GM12878 (cell line): ENCODE data around the gene USP9X. TPM values are rescaled to one million over a fixed set of nuclear protein-coding genes. Genes with fewer than 3 reads are reported as not detected.
A peak's percentile ranks its signal among the peaks of the same experiment; 100 is the strongest.

Experiments
- ATF3 ChIP-seq: IDR thresholded peaks from 2 replicates; pipeline ENCODE4 v1.6.1; 2011; ENCODE audit warnings: low read depth, mild to moderate bottlenecking, low read length, moderate library complexity, borderline replicate concordance; ENCODE audit errors: extremely low read depth
- BACH1 ChIP-seq: fragments of 450-650 bp; IDR thresholded peaks from 2 replicates; pipeline ENCODE4 v1.6.1; 2017; ENCODE audit warnings: mild to moderate bottlenecking, borderline replicate concordance
- CBX5 ChIP-seq: sonication (generic); IDR thresholded peaks from 2 replicates; pipeline ENCODE4 v1.6.1; 2016; ENCODE audit warnings: low read depth, moderate library complexity, mild to moderate bottlenecking, inconsistent platforms
- CEBPZ ChIP-seq: fragments of 150-350 bp; IDR thresholded peaks from 2 replicates; pipeline ENCODE4 v1.6.1; 2016; ENCODE audit warnings: low read depth, low read length
- CTCF ChIP-seq, 3 experiments: IDR thresholded peaks in 2 of 3; conservative IDR thresholded peaks in 1 of 3; 2 replicates each; pipeline ENCODE4 v1.5.1; 2011; ENCODE audit warnings: low read depth in 3 of 3, low read length in 3 of 3, mild to moderate bottlenecking in 3 of 3, control low read depth in 2 of 3, moderate library complexity in 2 of 3, inconsistent platforms in 1 of 3, mixed read lengths in 1 of 3; ENCODE audit not compliant: control insufficient read depth in 2 of 3, insufficient read depth in 1 of 3; ENCODE audit errors: extremely low read depth in 1 of 3
- E2F4 ChIP-seq: IDR thresholded peaks from 2 replicates; pipeline ENCODE4 v1.6.1; 2012; ENCODE audit warnings: low read depth, low read length, improper control_type of control experiment
- E2F8 ChIP-seq: fragments of 450-650 bp; IDR thresholded peaks from 2 replicates; pipeline ENCODE4 v1.6.1; 2018; ENCODE audit warnings: mild to moderate bottlenecking, low read depth, moderate library complexity; ENCODE audit not compliant: partially characterized antibody
- EED ChIP-seq: sonication (generic); IDR thresholded peaks from 2 replicates; pipeline ENCODE4 v1.6.1; 2016; ENCODE audit warnings: antibody characterized with exemption, low read depth
- IKZF1 ChIP-seq: fragments of 450-650 bp; conservative IDR thresholded peaks from 2 replicates; pipeline ENCODE4 v1.6.1; 2017; ENCODE audit warnings: antibody characterized with exemption, mild to moderate bottlenecking
- IRF5 ChIP-seq: fragments of 450-650 bp; IDR thresholded peaks from 2 replicates; pipeline ENCODE4 v1.6.1; 2017; ENCODE audit warnings: borderline replicate concordance
- MTA3 ChIP-seq: IDR thresholded peaks from 2 replicates; pipeline ENCODE4 v1.6.1; 2012; ENCODE audit warnings: low read length, inconsistent platforms, borderline replicate concordance
- NFYB ChIP-seq: IDR thresholded peaks from 2 replicates; pipeline ENCODE4 v1.6.1; 2011; ENCODE audit warnings: low read depth, mild to moderate bottlenecking, low read length, improper control_type of control experiment, moderate library complexity; ENCODE audit not compliant: insufficient read depth
- RAD21 ChIP-seq: IDR thresholded peaks from 2 replicates; pipeline ENCODE4 v1.6.1; 2011; ENCODE audit warnings: mild to moderate bottlenecking, low read depth, low read length, moderate library complexity; ENCODE audit not compliant: insufficient read depth
- RBBP5 ChIP-seq: fragments of 200-600 bp; sonication (generic); conservative IDR thresholded peaks from 2 replicates; pipeline ENCODE4 v1.6.1; 2016
- SMC3 ChIP-seq: IDR thresholded peaks from 2 replicates; pipeline ENCODE4 v1.6.1; 2011; ENCODE audit warnings: low read length, improper control_type of control experiment, borderline replicate concordance
- STAT1 ChIP-seq: fragments of 450-650 bp; conservative IDR thresholded peaks from 2 replicates; pipeline ENCODE4 v1.6.1; 2014; ENCODE audit warnings: antibody characterized with exemption, mild to moderate bottlenecking
- ZNF274 ChIP-seq: IDR thresholded peaks from one replicate; pipeline ENCODE4 v1.8.0; 2011; ENCODE audit not compliant: insufficient read length, insufficient read depth
- polyA plus RNA-seq, 11 experiments: library from polyadenylated mRNA; depleted of rRNA in 4 of 11; unstranded in 6 of 11; stranded (reverse) in 5 of 11; fragments of >200 nt; fragmentation: Nextera tagmentation in 4 of 11; fragmentation: Illumina TruSeq in 1 of 11; extraction: Ambion mirVana in 4 of 11; extraction: Trizol in 1 of 11; gene quantifications; 1 replicate in 1 of 11; 2 replicates in 10 of 11; pipeline versions ENCODE4 v1.2.1 to v1.2.3, GENCODE V29; 2011 to 2016; ENCODE audit warnings: inconsistent platforms in 2 of 11, missing spikeins in 2 of 11, low read depth in 1 of 11
- total RNA-seq, 4 experiments: library from RNA; depleted of rRNA in 3 of 4; stranded (reverse); fragments of >200 nt in 3 of 4; fragmentation: Illumina TruSeq in 1 of 4; extraction: Trizol in 1 of 4; gene quantifications; 2 replicates each; pipeline versions ENCODE4 v1.2.1 to v1.2.3, GENCODE V29; 2013 to 2021

The USP9X gene
- total and polyA plus RNA-seq, 10 of the 15 experiments (the other 5 are each of a cell fraction or from before 2014, with no cell fraction given): 9.3 to 61.6 (median 31.7) TPM

- no peak for TF ChIP-seq CEBPZ
- no peak for TF ChIP-seq RAD21
- TF ChIP-seq BACH1: peak; percentile 94
- TF ChIP-seq E2F4: no peak
- TF ChIP-seq EED: peak; percentile 50
- peak; percentile 4; the same call in 1 of the 2 replicates for TF ChIP-seq IRF5
- 0 out of 2 replicates have a peak, but pooled peaks have one; percentile 30 for TF ChIP-seq NFYB
- no peak for TF ChIP-seq ZNF274
- no peak for TF ChIP-seq RBBP5
- no peak; the same call in 1 of the 2 replicates for TF ChIP-seq SMC3
- peak; percentile 62; the same call in 1 of the 2 replicates for TF ChIP-seq CBX5
- TF ChIP-seq STAT1: no peak; the same call in 1 of the 2 replicates
- peak; percentile 98 for TF ChIP-seq IKZF1
- no peak for TF ChIP-seq E2F8
- TF ChIP-seq ATF3: peak; percentile 85
- peak; percentile 17; the same call in 1 of the 2 replicates for TF ChIP-seq MTA3
- 0 out of 6 replicates have a peak, but pooled peaks of 1 of the 3 experiments have one; percentile 2 for TF ChIP-seq CTCF (IDR thresholded peaks at IDR 0.05 in 2 of 3, conservative IDR thresholded peaks at IDR 0.05 in 1 of 3; ENCODE audit: control insufficient read depth in 2 of 3, extremely low read depth in 1 of 3, insufficient read depth in 1 of 3, low read depth in 3 of 3, low read length in 3 of 3)
Measured at GRCh38 chrX:41084044-41084892, 977 bp upstream of the USP9X start (continued).
